A549 (cell line): ENCODE results near the gene LGALS3BP.

ENCODE experiments used
- CBX2 ChIP-seq: fragments of 200-600 bp; sonication (generic); IDR thresholded peaks from 2 replicates; pipeline ENCODE4 v1.6.1; 2016; ENCODE audit warnings: low read depth, mild to moderate bottlenecking, borderline replicate concordance
- CHD2 ChIP-seq: fragments of 150-350 bp; IDR thresholded peaks from 2 replicates; pipeline ENCODE4 v1.6.1; 2014; ENCODE audit warnings: low read length; ENCODE audit not compliant: partially characterized antibody
- CTCF ChIP-seq: fragments of >200 bp; sonication (Bioruptor Twin); formaldehyde crosslinking; IDR thresholded peaks from 3 replicates; pipeline ENCODE4 v1.5.1; 2016
- EP300 ChIP-seq, 2 experiments: fragments of >200 bp; sonication (Bioruptor Twin); formaldehyde crosslinking; IDR thresholded peaks; 2 replicates in 1 of 2; 3 replicates in 1 of 2; pipeline ENCODE4 v1.6.1; 2016 to 2017
- POLR2A ChIP-seq: IDR thresholded peaks from 2 replicates; pipeline ENCODE4 v1.6.1; 2012; ENCODE audit warnings: mild to moderate bottlenecking, low read length
- REST ChIP-seq: fragments of 200-600 bp; sonication (generic); IDR thresholded peaks from 2 replicates; pipeline ENCODE4 v1.6.1; 2016; ENCODE audit warnings: antibody characterized with exemption, mild to moderate bottlenecking, moderate library complexity
- USF2 ChIP-seq: fragments of 450-650 bp; IDR thresholded peaks from 2 replicates; pipeline ENCODE4 v1.6.1; 2014; ENCODE audit warnings: antibody characterized with exemption

- TF ChIP-seq POLR2A (no peak), REST (no peak), USF2 (no peak), CTCF (no peak), CHD2 (no peak), CBX2 (no peak), EP300 (IDR thresholded peaks at IDR 0.05) (no peak)
Measured at GRCh38 chr17:78980624-78980972, 875 bp upstream of the LGALS3BP start.
